Gastroesophageal sphincter (tissue), 3 donors: ENCODE measurements around the gene SUPT5H.

Source experiments
- CTCF ChIP-seq, 4 experiments: fragments of 200-600 bp in 2 of 4; fragments of 450-650 bp in 2 of 4; sonication (generic) in 1 of 4; IDR thresholded peaks; one replicate each; pipeline ENCODE4 v1.5.1; 2017 to 2019; ENCODE audit warnings: antibody characterized with exemption in 4 of 4, mild to moderate bottlenecking in 2 of 4, moderate library complexity in 2 of 4
- EP300 ChIP-seq: sonication (generic); formaldehyde crosslinking; IDR thresholded peaks from one replicate; pipeline ENCODE4 v1.6.1; 2017; ENCODE audit warnings: antibody characterized with exemption, mild to moderate bottlenecking
- POLR2A ChIP-seq, 2 donors: fragments of 450-650 bp; IDR thresholded peaks; one replicate each; pipeline ENCODE4 v1.6.1; 2017; ENCODE audit warnings: antibody characterized with exemption in 2 of 2, mild to moderate bottlenecking in 2 of 2, moderate library complexity in 1 of 2
- POLR2AphosphoS5 ChIP-seq: sonication (generic); formaldehyde crosslinking; IDR thresholded peaks from one replicate; pipeline ENCODE4 v1.6.1; 2017; ENCODE audit warnings: antibody characterized with exemption

- TF ChIP-seq CTCF (IDR thresholded peaks at IDR 0.05) (no peak), POLR2A (IDR thresholded peaks at IDR 0.05) (no peak), POLR2AphosphoS5 (no peak), EP300 (no peak)
Measured at GRCh38 chr19:39449116-39449797, 3.9 kb downstream of the SUPT5H start.
